ENCODE results near the gene ZNF555.
A peak's percentile ranks its signal among the peaks of the same experiment; 100 is the strongest.
"Not testable (repeated sequence)": the region's sequence is repeated elsewhere in the genome, so short reads cannot be mapped to it uniquely, and the experiment has no call there.

Gene ZNF555

DNA sequence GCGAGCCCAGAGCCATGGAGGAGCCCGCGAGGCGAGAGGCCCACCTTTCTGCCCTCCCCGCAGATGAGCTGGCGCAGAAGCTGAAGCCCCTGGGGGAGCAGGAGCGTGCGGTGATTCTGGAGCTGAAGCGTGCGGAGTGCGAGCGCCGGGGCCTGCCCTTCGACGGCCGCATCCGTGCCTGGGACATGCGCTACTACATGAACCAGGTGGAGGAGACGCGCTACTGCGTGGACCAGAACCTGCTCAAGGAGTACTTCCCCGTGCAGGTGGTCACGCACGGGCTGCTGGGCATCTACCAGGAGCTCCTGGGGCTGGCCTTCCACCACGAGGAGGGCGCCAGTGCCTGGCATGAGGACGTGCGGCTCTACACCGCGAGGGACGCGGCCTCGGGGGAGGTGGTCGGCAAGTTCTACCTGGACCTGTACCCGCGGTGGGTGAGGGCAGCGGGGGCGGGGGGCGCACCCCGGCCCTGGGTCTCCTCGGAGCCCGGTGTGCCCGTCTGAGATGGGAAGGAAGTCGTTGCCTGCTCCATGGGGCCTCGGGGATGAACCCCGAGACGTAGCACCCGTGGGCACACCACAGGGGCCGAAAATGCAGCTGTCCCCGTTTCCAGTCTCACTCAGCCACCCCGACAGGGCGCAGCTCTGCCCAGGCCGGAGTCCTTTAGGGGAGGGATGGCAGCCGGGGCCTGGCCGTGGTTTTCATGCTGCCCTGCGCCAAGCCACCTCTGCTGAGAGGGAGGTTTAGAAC is 33.7 kb upstream of the ZNF555 start:
- no peak for DNase-seq (ENCODE audit: low spot score)

DNA sequence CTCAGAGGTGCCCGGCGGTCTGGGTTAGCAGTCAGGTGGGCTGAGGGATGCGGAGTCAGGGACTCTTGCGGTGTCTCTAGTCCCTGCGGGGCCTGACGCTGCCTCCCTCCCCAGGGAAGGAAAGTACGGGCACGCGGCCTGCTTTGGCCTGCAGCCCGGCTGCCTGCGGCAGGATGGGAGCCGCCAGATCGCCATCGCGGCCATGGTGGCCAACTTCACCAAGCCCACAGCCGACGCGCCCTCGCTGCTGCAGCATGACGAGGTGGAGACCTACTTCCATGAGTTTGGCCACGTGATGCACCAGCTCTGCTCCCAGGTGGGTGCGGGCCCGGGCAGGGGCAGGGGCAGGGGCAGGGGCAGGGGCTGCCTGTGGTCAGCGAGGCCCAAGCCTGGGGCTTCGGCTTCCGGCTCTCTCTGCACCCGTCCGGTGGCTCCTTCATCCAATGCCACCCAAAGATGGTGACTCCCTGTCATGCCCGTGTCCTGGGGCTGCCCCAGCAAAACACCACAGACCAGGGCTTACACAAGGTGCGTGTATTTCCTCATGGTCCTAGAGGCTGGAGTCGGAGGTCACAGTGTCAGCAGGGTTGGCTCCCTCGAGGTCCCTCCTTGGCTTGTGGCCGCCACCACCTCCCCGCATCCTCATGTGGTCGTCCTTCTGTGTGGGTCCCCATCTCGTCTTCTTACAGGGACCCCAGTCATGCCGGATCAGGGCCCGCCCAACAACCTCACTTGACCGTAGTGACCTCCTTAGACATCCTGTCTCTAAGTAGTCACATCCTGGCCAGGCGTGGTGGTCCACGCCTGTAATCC is 32.9 kb upstream of the ZNF555 start:
- no peak for DNase-seq (ENCODE audit: low spot score)

- DNase-seq (ENCODE audit: low spot score): no peak
Observed at GRCh38 chr19:2809387-2810140, 31.7 kb upstream of the ZNF555 start.

GRCh38 chr19:2810141-2811091 is 30.9 kb upstream of the ZNF555 start:
- DNase-seq (ENCODE audit: low spot score): no peak

GRCh38 chr19:2811221-2811722 is 30.0 kb upstream of the ZNF555 start:
- DNase-seq (ENCODE audit: low spot score): no peak

DNA sequence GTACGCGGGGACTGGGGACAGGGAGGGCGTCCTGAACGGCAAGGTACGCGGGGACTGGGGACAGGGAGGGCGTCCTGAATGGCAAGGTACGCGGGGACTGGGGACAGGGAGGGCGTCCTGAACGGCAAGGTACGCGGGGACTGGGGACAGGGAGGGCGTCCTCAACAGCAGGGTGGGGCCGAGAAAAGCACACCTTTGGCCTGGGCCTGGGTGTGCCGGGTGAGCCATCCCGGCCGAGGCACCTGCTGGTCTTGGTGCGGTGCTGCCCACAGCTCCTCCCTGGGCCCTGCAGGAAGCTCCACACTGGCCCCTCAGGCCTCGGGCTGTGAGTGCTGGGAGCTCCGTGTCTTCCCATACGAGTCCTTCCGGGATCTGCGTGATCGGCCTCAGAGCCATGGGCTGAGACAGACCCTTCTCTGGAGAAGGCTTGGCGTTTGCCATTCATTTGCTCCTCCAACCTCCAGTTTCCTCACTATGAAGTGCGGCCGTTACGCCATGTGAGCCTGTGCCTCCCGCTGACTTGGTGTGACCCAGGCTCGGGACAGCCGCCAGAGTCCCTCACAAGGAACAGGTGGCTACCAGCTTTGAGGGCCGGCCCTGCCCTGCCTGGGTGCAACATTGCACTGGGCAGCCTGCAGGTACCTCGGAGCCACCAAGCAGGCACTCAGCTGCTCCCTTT is 29.4 kb upstream of the ZNF555 start:
- DNase-seq (ENCODE audit: low spot score): no peak

- DNase-seq (ENCODE audit: low spot score): no peak
Observed at GRCh38 chr19:2812414-2813234, 28.7 kb upstream of the ZNF555 start.

GRCh38 chr19:2813235-2814160 is 27.8 kb upstream of the ZNF555 start:
- no peak for DNase-seq (ENCODE audit: low spot score)

DNA sequence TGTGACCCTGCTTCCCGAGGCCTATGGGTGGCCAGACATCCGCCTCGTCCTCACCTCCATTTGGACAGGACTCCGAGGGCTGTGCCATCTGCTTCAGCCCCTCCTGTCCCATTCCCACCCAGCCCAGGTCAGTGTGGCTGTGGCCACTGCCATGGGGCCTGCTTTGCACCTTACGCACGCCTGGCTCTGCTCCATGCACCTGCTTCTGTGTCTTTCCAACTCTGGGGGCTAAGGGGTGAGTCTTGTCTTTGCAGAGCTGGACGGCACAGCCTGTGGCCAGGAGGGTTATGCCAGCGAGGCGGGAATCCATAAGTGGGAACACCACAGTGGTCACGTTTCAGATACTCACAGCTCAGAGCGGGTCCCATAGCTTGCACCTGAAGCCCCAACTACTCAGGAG is 26.8 kb upstream of the ZNF555 start:
- no peak for DNase-seq (ENCODE audit: low spot score)

DNA sequence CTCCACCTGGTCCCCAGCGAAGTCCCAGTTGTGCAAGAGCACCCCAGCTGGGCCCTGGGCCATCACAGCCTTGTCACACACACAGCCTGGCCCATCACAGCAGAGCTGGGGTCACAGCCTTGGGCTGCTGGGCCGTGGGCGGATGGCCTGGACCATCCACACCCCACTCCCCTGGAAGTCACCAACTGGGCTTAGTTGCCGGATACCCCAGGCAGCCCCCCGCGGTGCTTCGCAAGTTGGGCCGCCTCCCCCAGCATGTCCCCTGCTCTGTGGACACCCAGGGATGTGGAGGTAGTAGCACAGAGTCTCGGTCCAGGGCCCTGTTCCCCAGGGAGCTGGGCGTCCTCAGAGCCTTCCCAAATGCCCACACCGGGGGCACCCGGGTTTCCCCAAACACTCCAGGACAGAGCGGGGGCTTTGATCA is 26.1 kb upstream of the ZNF555 start:
- DNase-seq (ENCODE audit: low spot score): no peak

GRCh38 chr19:2815923-2816322 is 25.4 kb upstream of the ZNF555 start:
- DNase-seq (ENCODE audit: low spot score): no peak

DNA sequence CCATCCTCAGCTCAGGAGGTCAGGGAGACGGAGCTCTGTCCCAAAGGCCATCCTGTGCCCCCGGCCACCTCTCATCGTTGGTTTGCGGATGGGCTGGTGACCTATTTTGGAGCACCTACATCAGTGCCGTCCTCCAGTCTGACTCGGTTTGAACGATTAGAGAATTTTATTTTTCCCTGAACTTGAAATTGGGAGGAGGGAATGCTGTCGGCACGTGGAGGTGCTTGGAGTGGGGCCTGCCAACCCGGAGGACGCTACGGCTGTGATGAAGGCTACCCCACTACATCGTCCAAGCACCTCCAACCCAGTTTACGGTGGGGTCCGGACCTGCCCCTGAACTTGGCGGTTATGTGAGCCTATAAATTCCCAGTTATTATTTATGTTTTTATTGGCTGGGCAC is 24.6 kb upstream of the ZNF555 start:
- no peak for DNase-seq (ENCODE audit: low spot score)

- DNase-seq (ENCODE audit: low spot score): not testable (repeated sequence)
Observed at GRCh38 chr19:2817237-2817829, 23.9 kb upstream of the ZNF555 start.

DNA sequence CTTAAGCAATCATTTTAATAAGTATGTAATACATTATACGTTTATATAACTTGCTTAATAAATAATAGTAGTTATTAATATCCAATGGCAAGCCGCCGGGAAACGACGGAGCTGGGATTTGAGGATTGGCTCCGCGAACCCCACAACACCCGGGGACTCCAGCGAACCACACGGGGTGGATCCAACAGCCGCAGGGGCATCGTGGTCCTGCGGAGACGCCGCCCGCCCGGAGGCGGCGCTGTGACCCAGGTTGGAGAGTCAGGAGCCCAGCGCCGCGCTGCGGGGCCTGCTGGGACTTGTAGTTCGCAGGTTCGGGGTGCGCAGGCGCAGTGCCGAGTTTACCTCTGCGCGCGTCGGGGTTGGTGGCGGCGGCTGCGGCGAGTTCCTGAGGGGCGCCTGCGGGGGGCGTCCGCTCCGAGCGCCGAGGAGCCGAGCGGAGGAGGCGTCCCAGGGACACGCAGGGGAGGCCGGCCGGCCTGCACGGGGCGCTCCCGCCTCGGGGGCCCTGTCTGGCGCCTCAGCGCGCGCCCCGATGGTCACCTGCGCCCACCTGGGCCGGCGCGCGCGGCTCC is 21.6 kb upstream of the ZNF555 start, which contains the start of gene ZNF554:
Gene ZNF554 (plus strand): TSS at position 329 of the 572 bp plus-strand sequence. CDS start 204 bp downstream, at position 533.
- DNase-seq (ENCODE audit: low spot score): peak; percentile 95

DNA sequence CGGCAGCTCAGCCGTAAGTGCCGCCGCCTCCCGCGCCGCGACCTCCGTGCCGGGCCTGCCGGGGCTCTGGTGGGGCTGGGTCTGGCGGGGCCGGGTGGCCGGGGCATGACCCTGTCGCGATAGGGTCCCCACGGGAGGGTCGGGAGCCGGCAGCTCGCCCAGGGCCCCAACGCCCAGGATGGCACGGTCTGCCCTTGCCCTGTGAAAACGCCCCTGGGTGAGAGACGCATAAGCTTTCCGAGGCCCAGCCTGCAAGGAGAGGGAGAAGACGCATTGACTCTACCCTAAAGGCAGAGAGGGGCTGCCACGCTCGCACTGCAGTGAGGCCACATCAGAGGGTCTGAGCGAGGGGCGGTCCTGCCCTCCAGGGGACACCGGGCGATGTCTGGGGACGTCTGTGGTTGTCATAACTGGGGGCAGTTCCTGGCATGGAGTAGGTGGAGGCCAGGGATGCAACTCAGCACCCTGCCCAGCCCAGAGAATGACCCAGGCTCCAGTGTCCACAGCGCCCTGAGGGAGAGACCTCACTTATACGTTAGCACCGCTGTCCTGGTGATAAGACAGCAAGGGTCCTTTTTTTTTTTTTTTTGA is 21.1 kb upstream of the ZNF555 start:
- DNase-seq (ENCODE audit: low spot score): no peak

- DNase-seq (ENCODE audit: low spot score): no peak
Observed at GRCh38 chr19:2822846-2823245, 18.4 kb upstream of the ZNF555 start.

- DNase-seq (ENCODE audit: low spot score): no peak
Observed at GRCh38 chr19:2823646-2824045, 17.6 kb upstream of the ZNF555 start.

Measured in hematopoietic multipotent progenitor cell treated with erythropoietin and hydrocortisone succinate and interleukin-3 and kit ligand, for 15 days (in vitro differentiated cells).